Activated T-cell treated with anti-CD3 and anti-CD28 coated beads, Interleukin-2, amount 50 U/mL, for 48 hours (primary cell): Measurements from ENCODE around the gene LRRC31.
A peak's percentile ranks its signal among the peaks of the same experiment; 100 is the strongest.

ENCODE experiments used
- DNase-seq, 2 experiments: peaks; one replicate each; pipeline ENCODE4 v3.0.0-alpha.2; 2020

Gene LRRC31

GRCh38 chr3:169869484-169870220 lies at the start of gene LRRC31:
TSS of gene LRRC31 (minus strand) at chr3:169869935. CDS start at chr3:169869807, 128 bp downstream.
- DNase-seq, result no peak

GRCh38 chr3:169914321-169914720 lies 44.6 kb upstream of the LRRC31 start:
- no peak for DNase-seq

DNA sequence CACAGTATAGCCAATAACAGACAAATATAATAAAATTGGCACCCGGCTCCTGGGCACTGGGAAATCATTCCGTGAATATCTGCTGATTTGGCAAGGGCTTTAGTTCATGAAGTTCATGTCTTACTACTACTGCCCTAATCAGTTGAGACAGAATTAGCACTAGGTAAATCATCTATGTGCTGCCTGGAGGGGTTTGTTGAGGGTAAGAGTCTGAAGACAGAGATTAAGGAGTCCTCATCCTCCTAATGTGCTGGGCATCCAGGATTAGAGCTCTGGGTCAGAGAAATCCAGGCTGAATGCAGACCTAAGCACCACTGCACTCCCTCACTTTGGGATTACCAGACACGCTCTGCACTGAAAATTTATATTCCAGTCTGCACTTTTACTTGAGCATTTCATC lies 43.6 kb upstream of the LRRC31 start:
- no peak for DNase-seq

DNA sequence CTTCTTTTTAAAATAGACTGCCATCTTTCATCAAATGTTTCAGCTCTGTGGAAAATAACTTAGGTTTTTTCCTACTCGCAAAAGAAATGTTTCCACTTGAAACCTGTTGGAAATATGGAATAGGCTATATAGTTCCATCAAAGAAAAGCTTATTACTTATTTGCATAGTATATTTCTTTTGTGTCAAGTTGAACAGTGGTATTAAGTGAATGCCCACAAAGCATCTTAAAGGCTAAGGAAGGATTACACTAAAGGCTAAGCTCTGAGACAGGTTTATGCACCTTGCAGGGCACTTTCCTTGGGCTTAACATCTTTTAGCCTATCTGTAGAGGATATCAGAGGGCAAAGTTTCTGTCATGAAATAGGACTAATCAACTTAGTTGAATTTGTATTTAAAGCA lies 41.5 kb upstream of the LRRC31 start, which contains the start of gene SAMD7:
Gene SAMD7 (plus strand): TSS at position 301 of the 400 bp plus-strand sequence. CDS start 7,927 bp downstream, outside the sequence.
- DNase-seq, result no peak

DNA sequence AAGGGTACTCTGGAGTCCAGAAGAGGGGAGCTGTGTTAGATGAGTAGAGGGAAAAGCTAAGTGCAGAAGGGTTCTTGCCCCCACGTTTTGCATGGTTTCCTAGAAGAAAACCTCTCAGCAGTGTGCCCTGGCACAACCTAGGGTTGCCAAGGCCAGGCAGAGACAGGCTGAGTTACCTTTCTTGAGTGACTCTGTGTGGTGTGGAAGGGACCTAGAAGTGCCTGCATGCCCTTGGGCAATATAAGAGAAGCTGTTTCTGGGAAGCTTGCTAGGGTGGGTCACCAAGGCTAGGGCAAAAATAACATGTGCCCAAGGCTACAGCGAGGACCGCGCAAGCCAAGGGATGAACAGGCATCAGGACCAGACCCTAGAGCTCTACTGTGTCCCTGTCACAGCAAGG lies 38.2 kb upstream of the LRRC31 start:
- no peak for DNase-seq

DNA sequence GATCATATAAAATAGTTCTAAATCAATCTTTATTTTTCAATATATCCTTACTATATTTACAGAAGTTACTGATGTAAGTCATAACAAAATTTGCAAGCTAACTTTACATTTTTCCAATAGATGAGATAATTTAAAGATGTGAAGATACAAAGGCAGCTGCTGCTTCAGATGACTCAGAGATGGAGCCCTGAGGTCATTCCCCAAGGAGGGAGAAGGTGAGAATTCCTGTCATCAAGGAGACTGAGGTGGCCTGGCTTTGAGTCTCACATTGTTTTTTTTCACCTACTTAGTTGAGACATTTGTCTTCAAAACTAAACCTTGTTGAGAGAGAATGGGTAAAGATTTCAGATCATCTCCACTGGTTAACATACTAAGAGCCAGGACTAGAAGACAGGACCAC lies 37.7 kb upstream of the LRRC31 start:
- no peak for DNase-seq

- DNase-seq, result no peak
Measured at GRCh38 chr3:169905404-169905803, 35.7 kb upstream of the LRRC31 start.

DNA sequence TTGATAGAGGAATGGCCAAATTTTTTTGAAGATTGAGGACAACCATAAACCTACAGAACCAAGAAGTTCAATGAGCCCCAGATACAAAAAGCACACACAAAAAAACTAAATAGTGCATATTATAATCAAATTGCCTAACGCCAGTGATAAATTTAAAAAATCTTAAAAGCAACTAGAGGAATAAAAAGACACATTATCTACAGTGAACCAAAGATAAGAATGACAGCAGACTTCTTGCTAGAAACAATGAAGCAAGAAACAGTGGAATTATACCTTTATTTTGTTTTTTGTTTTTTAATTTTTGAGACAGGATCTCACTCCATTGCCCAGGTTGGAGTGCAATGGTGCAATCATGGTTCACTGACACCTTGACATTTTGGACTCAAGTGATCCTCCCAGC lies 31.7 kb upstream of the LRRC31 start:
- no peak for DNase-seq

- DNase-seq, result no peak
Measured at GRCh38 chr3:169897284-169897683, 27.5 kb upstream of the LRRC31 start.

GRCh38 chr3:169895072-169895471 lies 25.3 kb upstream of the LRRC31 start:
- DNase-seq, result no peak

DNA sequence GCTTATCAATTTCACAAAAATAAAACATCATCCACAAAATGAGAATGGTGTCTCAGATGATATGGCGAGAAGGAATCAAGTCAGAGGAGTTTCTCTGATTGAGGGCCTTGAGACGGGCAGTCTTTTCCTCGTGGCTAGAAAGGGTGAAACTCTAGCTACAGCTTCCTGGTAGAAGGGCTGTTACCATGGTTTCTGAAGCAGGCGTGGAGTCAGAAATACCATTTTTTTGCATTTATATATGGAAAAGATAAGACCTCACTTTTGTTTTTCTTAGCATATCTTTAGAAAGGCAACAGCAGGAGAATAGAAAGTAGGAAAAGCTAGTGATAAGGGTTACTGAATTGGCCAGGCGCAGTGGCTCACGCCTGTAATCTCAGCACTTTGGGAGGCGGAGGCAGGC lies 24.4 kb upstream of the LRRC31 start:
- DNase-seq, result no peak

DNA sequence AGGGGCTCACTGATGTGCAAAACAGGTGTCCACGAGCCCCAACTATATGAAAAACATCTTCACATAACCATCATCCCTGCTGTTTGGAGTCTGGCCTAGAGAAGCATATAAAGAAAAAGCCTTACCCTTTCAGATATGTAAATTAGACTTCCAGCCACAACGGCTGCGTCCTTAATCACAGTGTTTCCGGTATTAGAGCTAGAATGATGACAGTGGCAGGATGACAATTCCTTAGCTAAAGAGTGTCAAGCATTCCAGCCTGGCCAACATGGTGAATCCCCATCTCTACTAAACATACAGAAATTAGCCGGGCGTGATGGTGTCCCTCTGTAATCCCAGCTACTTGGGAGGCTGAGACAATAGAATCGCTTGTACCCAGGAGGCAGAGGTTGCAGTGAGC lies 22.2 kb upstream of the LRRC31 start:
- no peak for DNase-seq

- DNase-seq, result no peak
Measured at GRCh38 chr3:169886671-169887070, 16.9 kb upstream of the LRRC31 start.

DNA sequence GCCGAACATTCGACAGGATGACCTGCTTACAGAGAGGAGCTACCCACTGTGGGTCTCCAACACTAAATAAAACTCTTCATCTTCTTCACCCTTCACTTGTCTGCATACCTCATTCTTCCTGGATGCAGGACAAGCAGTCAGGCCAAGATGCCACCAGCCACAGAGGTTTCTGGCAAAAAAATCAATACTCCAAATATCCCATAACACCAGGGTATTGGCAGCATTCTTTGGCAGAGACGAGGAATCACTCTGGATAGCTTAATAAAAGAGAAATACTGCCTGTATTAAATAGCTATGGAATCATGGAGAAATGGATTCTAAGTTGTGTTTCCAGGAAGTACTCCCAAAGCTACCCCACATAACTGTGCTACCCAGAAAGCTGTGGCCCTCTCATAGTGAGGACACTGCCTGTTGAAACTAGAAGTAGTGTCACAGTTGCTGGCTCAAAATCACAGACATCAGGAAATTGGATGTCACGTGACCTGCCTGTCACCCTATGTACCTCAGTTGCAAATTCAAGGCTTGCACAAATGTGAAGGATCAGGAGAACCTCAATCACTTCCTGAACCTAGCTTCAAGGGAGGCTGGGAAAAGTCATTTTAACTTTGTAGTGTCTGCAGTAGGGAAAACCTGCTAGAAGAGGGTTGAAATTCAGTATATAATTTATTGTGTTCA lies 11.0 kb upstream of the LRRC31 start:
- no peak for DNase-seq

DNA sequence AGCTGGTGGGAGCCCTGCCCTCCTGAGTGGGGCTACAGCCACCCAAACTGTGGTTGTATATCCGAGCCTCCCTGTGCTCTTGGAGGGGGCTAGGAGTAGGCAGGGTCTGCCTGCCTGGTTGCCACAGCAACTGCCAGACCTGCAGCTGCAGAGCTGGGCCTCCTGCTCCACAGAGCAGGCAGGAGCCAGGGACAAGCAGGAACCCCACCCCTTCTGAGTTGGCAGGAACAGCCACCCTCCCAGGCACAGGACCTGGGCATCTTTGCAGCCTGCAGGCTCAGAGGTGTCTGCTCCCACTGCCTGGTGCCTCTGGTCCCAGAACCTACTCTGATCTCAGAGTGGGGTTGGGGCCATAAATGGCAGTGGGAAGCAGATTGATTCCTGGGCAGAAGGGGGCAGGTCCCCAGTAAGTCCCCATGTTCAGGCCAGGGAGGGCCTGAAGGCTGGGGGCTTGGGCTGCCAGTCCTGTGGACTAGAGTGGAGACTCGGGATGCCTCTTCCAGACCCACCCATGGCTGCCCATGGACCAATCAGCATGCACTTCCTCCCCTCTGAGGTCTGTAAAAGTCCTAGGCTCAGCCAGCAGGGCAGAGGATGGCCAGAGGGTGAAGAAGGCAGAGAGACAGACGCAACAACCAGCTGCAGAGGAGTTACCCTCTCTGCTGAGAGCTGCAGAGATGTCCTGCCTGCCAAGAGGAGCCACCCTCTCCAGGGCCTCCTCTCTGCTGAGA lies 10.3 kb upstream of the LRRC31 start:
- DNase-seq, result no peak

DNA sequence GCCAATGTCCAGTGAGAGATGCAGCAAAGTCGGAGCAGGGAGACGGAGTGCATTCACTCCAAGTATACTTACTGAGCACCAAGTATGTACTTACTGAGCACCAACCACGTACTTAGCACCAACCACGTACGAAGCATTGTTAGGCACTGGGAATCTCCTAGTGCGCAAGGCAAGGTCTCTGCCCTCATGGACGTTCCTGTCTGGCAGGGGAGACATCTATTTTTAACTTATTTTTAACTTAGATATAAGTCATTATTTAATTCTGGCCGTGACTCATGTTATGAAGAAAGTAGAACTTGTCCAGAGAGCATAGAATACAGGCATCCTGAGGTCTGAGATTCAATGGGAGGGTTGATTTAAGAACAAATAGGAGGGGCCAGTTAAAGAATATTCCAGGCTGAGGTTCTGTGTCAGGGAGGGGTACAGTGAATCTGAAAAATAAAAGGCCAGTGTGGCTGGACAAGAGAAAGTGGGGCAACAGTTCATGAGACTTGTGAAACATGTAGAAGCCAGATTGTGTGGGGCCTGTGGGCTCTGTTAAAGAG lies 9.3 kb upstream of the LRRC31 start:
- DNase-seq, result no peak

DNA sequence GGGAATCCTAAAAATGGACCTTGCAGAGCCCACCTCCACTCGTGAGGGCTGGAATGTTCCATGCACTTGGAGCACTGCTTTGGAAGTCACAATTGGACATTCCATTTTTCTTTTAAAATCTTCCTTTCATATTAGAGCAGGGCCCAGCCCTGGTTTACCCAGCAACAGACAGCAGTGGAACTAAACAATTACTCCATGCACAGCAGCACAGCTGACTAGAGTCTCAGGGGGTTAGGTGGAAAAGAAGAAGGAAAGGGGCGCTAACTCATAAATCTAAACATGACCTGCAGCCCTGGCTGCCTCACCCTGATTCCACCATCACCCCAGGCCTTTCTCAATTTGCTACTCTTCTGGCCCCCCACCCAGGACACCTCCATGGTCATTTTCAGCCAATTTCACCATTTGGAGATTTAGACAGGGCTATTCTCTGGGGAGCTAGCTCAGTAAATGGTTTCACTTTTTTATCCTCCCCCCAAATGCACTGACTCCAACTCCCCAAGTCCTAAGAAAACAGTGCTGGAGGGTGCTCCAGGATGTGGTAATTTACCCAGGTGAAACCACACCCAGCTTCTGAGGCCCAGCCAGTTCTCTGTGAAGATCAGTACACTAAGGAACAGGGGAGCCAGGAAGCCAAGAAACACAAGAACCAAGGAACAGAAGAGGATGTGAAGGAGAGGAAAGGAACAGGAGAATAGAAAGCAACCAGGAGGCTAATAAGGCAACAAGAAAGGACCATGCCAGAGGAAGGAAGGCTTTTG lies 1.6 kb upstream of the LRRC31 start:
- DNase-seq, result no peak

DNA sequence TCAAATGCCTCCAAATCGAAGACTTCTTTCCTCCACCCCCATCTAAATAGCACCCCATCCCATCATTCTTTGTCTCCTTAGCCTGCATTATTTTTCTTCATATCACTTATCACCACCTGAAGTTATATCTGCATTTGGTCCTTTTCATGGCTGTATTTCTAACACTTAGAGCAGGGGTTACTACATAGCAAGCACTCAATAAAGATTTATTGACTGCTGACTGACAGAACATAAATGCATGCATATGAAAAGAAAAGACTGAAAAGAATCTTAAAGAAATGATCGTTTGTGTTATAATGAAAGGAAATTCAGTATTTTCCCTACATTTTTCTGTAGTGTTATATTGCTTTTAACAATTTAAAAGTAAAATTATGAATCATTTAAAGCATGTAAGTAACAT lies 1.4 kb downstream of the LRRC31 start:
- no peak for DNase-seq

DNA sequence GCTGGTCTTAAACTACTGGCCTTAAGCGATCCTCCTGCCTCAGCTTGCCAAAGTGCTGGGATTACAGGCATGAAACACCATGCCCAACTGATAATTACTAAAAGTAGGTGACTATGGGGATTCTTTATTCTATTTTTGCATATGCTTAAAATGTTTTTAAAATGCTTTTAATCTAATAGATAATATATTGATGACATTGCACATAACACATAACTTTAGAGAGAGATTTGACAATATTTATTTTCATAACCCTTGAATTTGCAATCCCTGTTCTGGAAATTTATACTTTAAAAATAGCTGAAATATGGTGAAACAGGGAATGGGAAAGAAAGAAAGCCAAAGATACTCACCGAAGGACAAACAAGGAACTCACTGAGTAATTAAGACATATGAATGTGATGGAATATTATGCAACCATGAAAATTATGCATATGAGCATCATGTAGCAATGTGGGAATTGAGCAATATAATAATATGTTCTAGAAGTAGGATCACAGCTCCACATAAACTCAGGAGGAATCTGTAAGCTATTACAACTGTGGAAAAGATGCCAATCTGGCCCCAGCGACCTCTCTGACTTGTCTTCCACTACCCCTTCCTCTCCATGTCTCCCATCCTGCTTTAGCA lies 2.0 kb downstream of the LRRC31 start:
- DNase-seq, result no peak

DNA sequence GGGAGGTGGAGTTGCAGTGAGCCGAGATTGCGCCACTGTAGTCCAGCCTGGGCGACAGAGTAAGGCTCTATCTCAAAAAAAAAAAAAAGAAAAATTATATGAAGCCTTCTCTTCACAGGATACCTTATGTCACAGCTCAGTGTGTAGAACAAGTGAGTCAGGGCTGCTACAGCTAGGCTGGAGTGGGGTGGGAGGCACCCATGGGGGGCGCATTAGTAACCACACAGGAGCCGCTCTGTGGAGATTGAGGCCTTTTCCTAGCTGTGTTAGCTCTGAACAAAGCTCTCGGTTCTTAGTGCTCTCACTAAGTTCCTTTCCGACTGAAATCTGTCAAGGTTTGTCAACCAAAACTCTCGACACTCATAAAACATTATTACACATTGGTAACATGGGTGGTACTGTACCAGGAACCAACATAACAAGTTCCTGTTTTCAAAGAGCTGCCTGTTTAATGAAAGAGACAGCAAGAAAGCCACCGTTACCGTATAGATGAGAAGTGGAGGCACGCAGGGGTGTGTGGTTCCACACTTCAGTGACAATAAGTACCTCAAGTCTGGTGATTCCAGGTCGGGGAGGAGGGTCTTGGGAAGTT lies 4.5 kb downstream of the LRRC31 start:
- peak; percentile 33 to 38 for DNase-seq

DNA sequence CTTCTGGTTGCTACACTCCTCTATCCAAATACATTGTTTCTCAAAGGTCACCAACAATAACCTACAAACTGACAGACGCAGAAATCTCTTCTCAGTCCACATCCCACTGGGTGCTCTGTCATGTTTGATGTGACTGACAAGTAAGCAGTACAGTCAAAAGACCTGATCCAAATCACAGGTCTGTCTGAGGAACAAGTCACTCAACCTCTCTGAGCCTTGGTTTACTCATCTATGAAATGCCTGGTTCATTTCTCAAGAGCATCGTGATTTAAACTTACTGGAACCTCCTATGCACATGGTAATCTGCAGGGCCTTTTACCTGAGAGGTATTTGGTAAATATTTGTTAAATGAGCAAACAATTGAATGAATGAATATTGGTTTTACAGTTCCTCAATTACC lies 5.5 kb downstream of the LRRC31 start:
- DNase-seq, result no peak

GRCh38 chr3:169863458-169863899 lies 6.3 kb downstream of the LRRC31 start:
- DNase-seq, result peak; percentile 79 to 81
